ENCODE results near the gene N4BP2L2.

DNA sequence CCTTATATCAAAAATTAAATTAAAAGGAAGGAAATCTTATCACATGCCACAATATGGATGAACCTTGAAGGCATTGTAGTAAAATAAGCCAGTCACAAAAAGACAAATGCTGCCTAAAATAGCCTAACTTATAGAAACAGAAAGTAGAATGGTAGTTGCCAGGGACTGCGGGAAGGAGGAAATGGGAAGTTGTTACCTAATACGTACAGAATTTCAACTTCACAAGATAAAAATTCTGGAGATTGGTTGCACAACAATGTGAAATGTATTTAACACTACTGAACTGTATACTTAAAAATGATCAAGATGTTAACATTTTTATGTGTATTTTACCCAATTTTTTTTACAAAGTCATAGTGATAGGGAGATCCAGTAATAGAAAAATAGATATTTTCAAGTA lies 10.2 kb upstream of the N4BP2L2 start:
- TF ChIP-seq, protein P1, sequence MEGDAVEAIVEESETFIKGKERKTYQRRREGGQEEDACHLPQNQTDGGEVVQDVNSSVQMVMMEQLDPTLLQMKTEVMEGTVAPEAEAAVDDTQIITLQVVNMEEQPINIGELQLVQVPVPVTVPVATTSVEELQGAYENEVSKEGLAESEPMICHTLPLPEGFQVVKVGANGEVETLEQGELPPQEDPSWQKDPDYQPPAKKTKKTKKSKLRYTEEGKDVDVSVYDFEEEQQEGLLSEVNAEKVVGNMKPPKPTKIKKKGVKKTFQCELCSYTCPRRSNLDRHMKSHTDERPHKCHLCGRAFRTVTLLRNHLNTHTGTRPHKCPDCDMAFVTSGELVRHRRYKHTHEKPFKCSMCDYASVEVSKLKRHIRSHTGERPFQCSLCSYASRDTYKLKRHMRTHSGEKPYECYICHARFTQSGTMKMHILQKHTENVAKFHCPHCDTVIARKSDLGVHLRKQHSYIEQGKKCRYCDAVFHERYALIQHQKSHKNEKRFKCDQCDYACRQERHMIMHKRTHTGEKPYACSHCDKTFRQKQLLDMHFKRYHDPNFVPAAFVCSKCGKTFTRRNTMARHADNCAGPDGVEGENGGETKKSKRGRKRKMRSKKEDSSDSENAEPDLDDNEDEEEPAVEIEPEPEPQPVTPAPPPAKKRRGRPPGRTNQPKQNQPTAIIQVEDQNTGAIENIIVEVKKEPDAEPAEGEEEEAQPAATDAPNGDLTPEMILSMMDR (conservative IDR thresholded peaks at IDR 0.05), result no peak
- TF ChIP-seq ZFX (IDR thresholded peaks at IDR 0.05), result no peak
